OCI-LY1 (cell line): ENCODE results near the gene SLC35G3.
"Not testable (repeated sequence)": the region's sequence is repeated elsewhere in the genome, so short reads cannot be mapped to it uniquely, and the experiment has no call there.

Source experiments
- H2AFZ ChIP-seq: fragments of 200-600 bp; sonication (generic), shearing (Covaris generic); 2 replicates; pipeline ENCODE4 v1.6.0; 2014; ENCODE audit warnings: antibody characterized with exemption, mild to moderate bottlenecking, low read length
- H3F3A ChIP-seq: fragments of 200-600 bp; sonication (generic), shearing (Covaris generic); 2 replicates; pipeline ENCODE4 v1.6.0; 2014; ENCODE audit warnings: mild to moderate bottlenecking, antibody characterized with exemption, low read length, moderate library complexity; ENCODE audit not compliant: insufficient read depth
- H3K27ac ChIP-seq: fragments of 200-600 bp; sonication (generic); 2 replicates; pipeline ENCODE4 v1.5.1; 2014; ENCODE audit warnings: low read length, mixed run types, mild to moderate bottlenecking, low read depth; ENCODE audit not compliant: poor library complexity, severe bottlenecking
- H3K27me3 ChIP-seq: fragments of 200-600 bp; sonication (generic); 2 replicates; pipeline ENCODE4 v1.6.0; 2014; ENCODE audit warnings: antibody characterized with exemption, mild to moderate bottlenecking, low read length, moderate library complexity; ENCODE audit not compliant: insufficient read depth
- H3K36me3 ChIP-seq: fragments of 200-600 bp; sonication (generic); 2 replicates; pipeline ENCODE4 v1.6.1; 2014; ENCODE audit warnings: mild to moderate bottlenecking, antibody characterized with exemption, low read length, moderate library complexity, mixed read lengths; ENCODE audit not compliant: insufficient read depth
- H3K4me1 ChIP-seq: fragments of 200-600 bp; sonication (generic); 2 replicates; pipeline ENCODE4 v1.5.1; 2014; ENCODE audit warnings: mild to moderate bottlenecking, low read length, moderate library complexity; ENCODE audit not compliant: insufficient read depth, severe bottlenecking
- H3K4me2 ChIP-seq: fragments of 200-600 bp; sonication (generic), shearing (Covaris generic); 2 replicates; pipeline ENCODE4 v1.6.1; 2014; ENCODE audit warnings: low read length
- H3K4me3 ChIP-seq: fragments of 200-600 bp; sonication (generic); 2 replicates; pipeline ENCODE4 v1.5.1; 2014; ENCODE audit warnings: low read length, low read depth, mild to moderate bottlenecking, mixed read lengths; ENCODE audit not compliant: poor library complexity, severe bottlenecking
- H3K79me2 ChIP-seq: fragments of 200-600 bp; shearing (Covaris generic); 2 replicates; pipeline ENCODE4 v1.6.1; 2016; ENCODE audit warnings: mixed run types, low read length, mixed read lengths; ENCODE audit not compliant: insufficient read depth
- H3K9ac ChIP-seq: fragments of 200-600 bp; sonication (generic), shearing (Covaris generic); 2 replicates; pipeline ENCODE4 v1.6.1; 2014; ENCODE audit warnings: mild to moderate bottlenecking, low read length, mixed read lengths
- H3K9me2 ChIP-seq: fragments of 200-600 bp; sonication (generic), shearing (Covaris generic); 2 replicates; pipeline ENCODE4 v1.6.1; 2014; ENCODE audit warnings: low read depth, mild to moderate bottlenecking, low read length, mixed read lengths
- H3K9me3 ChIP-seq: fragments of 200-600 bp; shearing (Covaris generic); 2 replicates; pipeline ENCODE4 v1.6.1; 2014; ENCODE audit warnings: low read length, mixed read lengths
- H4K20me1 ChIP-seq: fragments of 200-600 bp; sonication (generic), shearing (Covaris generic); 2 replicates; pipeline ENCODE4 v1.6.0; 2016; ENCODE audit warnings: mild to moderate bottlenecking, low read length; ENCODE audit not compliant: insufficient read depth
- EZH2 ChIP-seq: fragments of 200-600 bp; sonication (generic), shearing (Covaris generic); IDR thresholded peaks from 2 replicates; pipeline ENCODE4 v1.8.0; 2017; ENCODE audit warnings: borderline replicate concordance, mixed run types, mild to moderate bottlenecking, antibody characterized with exemption, low read length, moderate library complexity, mixed read lengths
- TF ChIP-seq, protein P1 (sequence below): fragments of 200-600 bp; sonication (generic), shearing (Covaris generic); IDR thresholded peaks from 2 replicates; pipeline ENCODE4 v1.5.1; 2017; ENCODE audit warnings: mild to moderate bottlenecking, antibody characterized with exemption, low read length, moderate library complexity, mixed read lengths

SLC35G3 gene

DNA sequence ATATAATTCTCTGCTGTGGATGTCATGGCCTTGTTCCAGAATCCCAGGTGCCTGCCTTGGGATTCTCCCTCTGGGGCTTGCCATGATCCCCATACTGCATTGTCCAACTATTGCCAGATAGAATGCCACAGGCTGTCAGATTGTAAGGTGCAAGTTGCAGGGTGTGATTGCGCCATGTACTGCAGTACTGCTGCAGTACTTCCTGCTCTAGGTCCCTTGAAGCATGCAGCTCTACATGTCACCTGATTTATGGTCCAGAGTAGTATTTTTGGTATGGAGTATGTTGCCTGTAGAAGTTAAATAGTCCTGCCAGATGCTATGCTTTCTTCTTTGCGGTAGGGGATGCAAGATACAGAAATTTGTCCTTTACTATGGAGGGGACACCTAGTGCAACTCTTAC lies 41.7 kb upstream of the SLC35G3 start:
- H4K20me1 ChIP-seq = no peaks in the 10 kb centered on the region
- H3K79me2 ChIP-seq = no peaks in the 10 kb centered on the region
- no peak overlapping the region for H3K9ac ChIP-seq
- no peaks in the 10 kb centered on the region for H3F3A ChIP-seq
- H3K36me3 ChIP-seq = no peaks in the 10 kb centered on the region
- no peak overlapping the region for H3K27ac ChIP-seq
- no peak overlapping the region for H2AFZ ChIP-seq
- H3K4me3 ChIP-seq = no peak overlapping the region
- no peaks in the 10 kb centered on the region for H3K27me3 ChIP-seq
- no peak for TF ChIP-seq EZH2
- TF ChIP-seq, protein P1, sequence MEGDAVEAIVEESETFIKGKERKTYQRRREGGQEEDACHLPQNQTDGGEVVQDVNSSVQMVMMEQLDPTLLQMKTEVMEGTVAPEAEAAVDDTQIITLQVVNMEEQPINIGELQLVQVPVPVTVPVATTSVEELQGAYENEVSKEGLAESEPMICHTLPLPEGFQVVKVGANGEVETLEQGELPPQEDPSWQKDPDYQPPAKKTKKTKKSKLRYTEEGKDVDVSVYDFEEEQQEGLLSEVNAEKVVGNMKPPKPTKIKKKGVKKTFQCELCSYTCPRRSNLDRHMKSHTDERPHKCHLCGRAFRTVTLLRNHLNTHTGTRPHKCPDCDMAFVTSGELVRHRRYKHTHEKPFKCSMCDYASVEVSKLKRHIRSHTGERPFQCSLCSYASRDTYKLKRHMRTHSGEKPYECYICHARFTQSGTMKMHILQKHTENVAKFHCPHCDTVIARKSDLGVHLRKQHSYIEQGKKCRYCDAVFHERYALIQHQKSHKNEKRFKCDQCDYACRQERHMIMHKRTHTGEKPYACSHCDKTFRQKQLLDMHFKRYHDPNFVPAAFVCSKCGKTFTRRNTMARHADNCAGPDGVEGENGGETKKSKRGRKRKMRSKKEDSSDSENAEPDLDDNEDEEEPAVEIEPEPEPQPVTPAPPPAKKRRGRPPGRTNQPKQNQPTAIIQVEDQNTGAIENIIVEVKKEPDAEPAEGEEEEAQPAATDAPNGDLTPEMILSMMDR = no peak
- no peak overlapping the region for H3K4me2 ChIP-seq
- H3K9me2 ChIP-seq = no peaks in the 10 kb centered on the region
- H3K9me3 ChIP-seq = no peaks in the 10 kb centered on the region
- no peaks in the 10 kb centered on the region for H3K4me1 ChIP-seq

GRCh38 chr17:35235289-35235688 lies 41.1 kb upstream of the SLC35G3 start:
- H3K9me3 ChIP-seq = no peaks in the 10 kb centered on the region
- no peak overlapping the region for H2AFZ ChIP-seq
- no peaks in the 10 kb centered on the region for H3K27me3 ChIP-seq
- H3K36me3 ChIP-seq = no peaks in the 10 kb centered on the region
- H3K4me3 ChIP-seq = no peak overlapping the region
- no peaks in the 10 kb centered on the region for H3K9me2 ChIP-seq
- TF ChIP-seq, protein P1 = no peak
- no peak for TF ChIP-seq EZH2
- no peaks in the 10 kb centered on the region for H3K79me2 ChIP-seq
- H3K4me1 ChIP-seq = no peaks in the 10 kb centered on the region
- no peak overlapping the region for H3K9ac ChIP-seq
- H3F3A ChIP-seq = no peaks in the 10 kb centered on the region
- H4K20me1 ChIP-seq = no peaks in the 10 kb centered on the region
- H3K27ac ChIP-seq = no peak overlapping the region
- H3K4me2 ChIP-seq = no peak overlapping the region

DNA sequence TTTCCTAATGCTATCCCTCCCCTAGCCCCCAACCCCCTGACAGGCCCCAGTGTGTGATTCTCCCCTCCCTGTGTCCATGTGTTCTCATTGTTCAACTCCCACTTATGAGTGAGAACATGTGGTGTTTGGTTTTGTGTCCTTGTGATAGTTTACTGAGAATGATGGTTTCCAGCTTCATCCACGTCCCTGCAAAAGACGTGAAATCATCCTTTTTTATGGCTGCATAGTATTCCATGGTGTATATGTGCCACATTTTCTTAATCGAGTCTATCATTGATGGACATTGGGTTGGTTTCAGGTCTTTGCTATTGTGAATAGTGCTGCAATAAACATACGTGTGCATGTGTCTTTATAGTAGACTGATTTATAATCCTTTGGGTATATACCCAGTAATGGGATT lies 40.1 kb upstream of the SLC35G3 start:
- H3K4me1 ChIP-seq, H3K4me3 ChIP-seq, H3K27me3 ChIP-seq, H3K9me3 ChIP-seq, H3K79me2 ChIP-seq, H2AFZ ChIP-seq, H3K27ac ChIP-seq, H3K9ac ChIP-seq, H3K9me2 ChIP-seq, H3K4me2 ChIP-seq, H3K36me3 ChIP-seq, H4K20me1 ChIP-seq, H3F3A ChIP-seq: not testable (repeated sequence)

- Histone ChIP-seq H3K27me3 (no peaks in the 10 kb centered on the region), H3K4me3 (no peak overlapping the region), H3F3A (no peaks in the 10 kb centered on the region), H3K4me1 (no peaks in the 10 kb centered on the region), H3K27ac (no peak overlapping the region), H3K4me2 (no peak overlapping the region), H3K9me2 (no peaks in the 10 kb centered on the region), H4K20me1 (no peaks in the 10 kb centered on the region), H3K9ac (no peak overlapping the region), H3K36me3 (no peaks in the 10 kb centered on the region), H2AFZ (no peak overlapping the region), H3K9me3 (no peaks in the 10 kb centered on the region), H3K79me2 (no peaks in the 10 kb centered on the region)
- TF ChIP-seq, protein P1 = no peak
- TF ChIP-seq EZH2 = no peak
Observed at GRCh38 chr17:35229638-35230037, 35.4 kb upstream of the SLC35G3 start.
